HEK293 (cell line): ENCODE measurements around the gene FRRS1L.

ENCODE experiments used
- CTCF ChIA-PET: fragments of 350-600 bp; formaldehyde crosslinking; extraction: SDS; loops from one replicate; lab custom pipeline; 2021; ENCODE audit warnings: antibody characterized with exemption; lab: Yijun Ruan, JAX
- POLR2A ChIA-PET: fragments of 300-600 bp; formaldehyde crosslinking; extraction: SDS; loops from one replicate; lab custom pipeline; 2020; ENCODE audit warnings: antibody characterized with exemption, inconsistent platforms; lab: Yijun Ruan, JAX
- H3K27ac ChIP-seq: fragments of 200-500 bp; sonication (Bioruptor generic); 2 replicates; pipeline ENCODE4 v1.5.1; 2014; ENCODE audit warnings: low read depth, low read length, control low read depth, inconsistent platforms; ENCODE audit errors: extremely low read depth
- H3K36me3 ChIP-seq, 2 experiments: fragments of 200-500 bp in 1 of 2; sonication (Bioruptor generic) in 1 of 2; 1 replicate in 1 of 2; 2 replicates in 1 of 2; pipeline ENCODE4 v1.5.1; 2014 to 2017; ENCODE audit warnings: inconsistent platforms in 2 of 2, low read length in 2 of 2; ENCODE audit not compliant: control insufficient read depth in 2 of 2, insufficient read depth in 1 of 2
- H3K4me1 ChIP-seq: fragments of 200-500 bp; sonication (Bioruptor generic); 2 replicates; pipeline ENCODE4 v1.5.1; 2014; ENCODE audit warnings: mild to moderate bottlenecking, low read length, inconsistent platforms; ENCODE audit not compliant: control insufficient read depth, insufficient read depth
- H3K4me3 ChIP-seq: 2 replicates; pipeline ENCODE4 v1.5.1; 2011; ENCODE audit warnings: low read depth, mild to moderate bottlenecking, control low read depth, low read length, moderate library complexity
- H3K9me3 ChIP-seq: fragments of 200-500 bp; sonication (Bioruptor generic); 2 replicates; pipeline ENCODE4 v1.5.1; 2014; ENCODE audit warnings: low read depth, low read length, inconsistent platforms; ENCODE audit not compliant: control insufficient read depth, insufficient read depth
- BCL11A ChIP-seq: fragments of 450-650 bp; formaldehyde crosslinking; IDR thresholded peaks from 2 replicates; pipeline ENCODE4 v1.5.1; 2016; ENCODE audit warnings: low read depth, missing biosample characterization, missing genetic modification characterization
- ELK4 ChIP-seq: IDR thresholded peaks from 2 replicates; pipeline ENCODE4 v1.6.1; 2011; ENCODE audit warnings: mild to moderate bottlenecking, low read depth, low read length, borderline replicate concordance
- FEZF1 ChIP-seq: fragments of 450-650 bp; formaldehyde crosslinking; IDR thresholded peaks from 2 replicates; pipeline ENCODE4 v1.5.1; 2016; ENCODE audit warnings: missing biosample characterization, missing genetic modification characterization
- ZIC2 ChIP-seq: fragments of 450-650 bp; formaldehyde crosslinking; IDR thresholded peaks from 2 replicates; pipeline ENCODE4 v1.5.1; 2016; ENCODE audit warnings: missing biosample characterization, missing genetic modification characterization
- ZNF132 ChIP-seq: fragments of 450-650 bp; formaldehyde crosslinking; IDR thresholded peaks from 2 replicates; pipeline ENCODE4 v1.5.1; 2017; ENCODE audit warnings: missing biosample characterization, missing genetic modification characterization, borderline replicate concordance
- ZNF248 ChIP-seq: fragments of 450-650 bp; formaldehyde crosslinking; IDR thresholded peaks from 2 replicates; pipeline ENCODE4 v1.5.1; 2017; ENCODE audit warnings: missing biosample characterization, missing genetic modification characterization
- ZNF837 ChIP-seq: fragments of 450-650 bp; formaldehyde crosslinking; IDR thresholded peaks from 2 replicates; pipeline ENCODE4 v1.5.1; 2016; ENCODE audit warnings: missing biosample characterization, missing genetic modification characterization
- TF ChIP-seq, protein P1 (sequence below): fragments of 450-650 bp; formaldehyde crosslinking; IDR thresholded peaks from 2 replicates; pipeline ENCODE4 v1.5.1; 2016; ENCODE audit warnings: missing biosample characterization, missing genetic modification characterization
- TF ChIP-seq, protein P2 (sequence below): fragments of 450-650 bp; formaldehyde crosslinking; IDR thresholded peaks from 2 replicates; pipeline ENCODE4 v1.5.1; 2016; ENCODE audit warnings: missing biosample characterization, missing genetic modification characterization
- TF ChIP-seq, protein P3 (sequence below): fragments of 450-650 bp; formaldehyde crosslinking; IDR thresholded peaks from 2 replicates; pipeline ENCODE4; 2016; ENCODE audit warnings: missing biosample characterization, missing genetic modification characterization
- TF ChIP-seq, protein P4 (sequence below): fragments of 450-650 bp; formaldehyde crosslinking; conservative IDR thresholded peaks from 2 replicates; pipeline ENCODE4 v1.5.1; 2016; ENCODE audit warnings: low read depth, missing biosample characterization, missing genetic modification characterization
- TF ChIP-seq, protein P5 (sequence below): fragments of 450-650 bp; formaldehyde crosslinking; IDR thresholded peaks from 2 replicates; pipeline ENCODE4 v1.5.1; 2016; ENCODE audit warnings: missing biosample characterization, missing genetic modification characterization

Gene FRRS1L

DNA sequence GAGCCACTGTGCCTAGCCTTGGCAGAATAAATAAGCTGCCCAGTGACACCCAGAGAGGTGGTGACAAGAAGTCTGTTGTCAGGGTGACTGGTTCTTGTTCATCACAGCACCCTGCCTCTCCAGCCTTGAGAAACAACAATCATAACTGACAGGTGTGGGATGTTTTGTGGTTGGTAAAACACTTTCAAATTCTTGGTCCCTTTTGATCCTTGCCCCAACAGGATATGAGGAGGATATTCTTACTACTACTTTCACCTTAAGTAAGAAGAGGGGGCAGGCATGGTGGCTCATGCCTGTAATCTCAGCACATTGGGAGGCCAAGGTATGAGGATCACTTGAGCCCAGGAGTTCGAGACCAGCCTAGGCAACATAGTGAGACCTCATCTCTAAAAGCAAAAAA lies 14.2 kb upstream of the FRRS1L start (continued):
- TF ChIP-seq, protein P1, sequence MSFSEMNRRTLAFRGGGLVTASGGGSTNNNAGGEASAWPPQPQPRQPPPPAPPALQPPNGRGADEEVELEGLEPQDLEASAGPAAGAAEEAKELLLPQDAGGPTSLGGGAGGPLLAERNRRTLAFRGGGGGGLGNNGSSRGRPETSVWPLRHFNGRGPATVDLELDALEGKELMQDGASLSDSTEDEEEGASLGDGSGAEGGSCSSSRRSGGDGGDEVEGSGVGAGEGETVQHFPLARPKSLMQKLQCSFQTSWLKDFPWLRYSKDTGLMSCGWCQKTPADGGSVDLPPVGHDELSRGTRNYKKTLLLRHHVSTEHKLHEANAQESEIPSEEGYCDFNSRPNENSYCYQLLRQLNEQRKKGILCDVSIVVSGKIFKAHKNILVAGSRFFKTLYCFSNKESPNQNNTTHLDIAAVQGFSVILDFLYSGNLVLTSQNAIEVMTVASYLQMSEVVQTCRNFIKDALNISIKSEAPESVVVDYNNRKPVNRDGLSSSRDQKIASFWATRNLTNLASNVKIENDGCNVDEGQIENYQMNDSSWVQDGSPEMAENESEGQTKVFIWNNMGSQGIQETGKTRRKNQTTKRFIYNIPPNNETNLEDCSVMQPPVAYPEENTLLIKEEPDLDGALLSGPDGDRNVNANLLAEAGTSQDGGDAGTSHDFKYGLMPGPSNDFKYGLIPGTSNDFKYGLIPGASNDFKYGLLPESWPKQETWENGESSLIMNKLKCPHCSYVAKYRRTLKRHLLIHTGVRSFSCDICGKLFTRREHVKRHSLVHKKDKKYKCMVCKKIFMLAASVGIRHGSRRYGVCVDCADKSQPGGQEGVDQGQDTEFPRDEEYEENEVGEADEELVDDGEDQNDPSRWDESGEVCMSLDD = no peak
- TF ChIP-seq BCL11A (tag by site-specific recombination) = no peak
- TF ChIP-seq, protein P2, sequence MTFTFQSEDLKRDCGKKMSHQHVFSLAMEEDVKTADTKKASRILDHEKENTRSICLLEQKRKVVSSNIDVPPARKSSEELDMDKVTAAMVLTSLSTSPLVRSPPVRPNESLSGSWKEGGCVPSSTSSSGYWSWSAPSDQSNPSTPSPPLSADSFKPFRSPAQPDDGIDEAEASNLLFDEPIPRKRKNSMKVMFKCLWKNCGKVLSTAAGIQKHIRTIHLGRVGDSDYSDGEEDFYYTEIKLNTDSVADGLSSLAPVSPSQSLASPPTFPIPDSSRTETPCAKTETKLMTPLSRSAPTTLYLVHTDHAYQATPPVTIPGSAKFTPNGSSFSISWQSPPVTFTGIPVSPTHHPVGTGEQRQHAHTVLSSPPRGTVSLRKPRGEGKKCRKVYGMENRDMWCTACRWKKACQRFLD (tag by site-specific recombination) = no peak
- TF ChIP-seq, protein P3, sequence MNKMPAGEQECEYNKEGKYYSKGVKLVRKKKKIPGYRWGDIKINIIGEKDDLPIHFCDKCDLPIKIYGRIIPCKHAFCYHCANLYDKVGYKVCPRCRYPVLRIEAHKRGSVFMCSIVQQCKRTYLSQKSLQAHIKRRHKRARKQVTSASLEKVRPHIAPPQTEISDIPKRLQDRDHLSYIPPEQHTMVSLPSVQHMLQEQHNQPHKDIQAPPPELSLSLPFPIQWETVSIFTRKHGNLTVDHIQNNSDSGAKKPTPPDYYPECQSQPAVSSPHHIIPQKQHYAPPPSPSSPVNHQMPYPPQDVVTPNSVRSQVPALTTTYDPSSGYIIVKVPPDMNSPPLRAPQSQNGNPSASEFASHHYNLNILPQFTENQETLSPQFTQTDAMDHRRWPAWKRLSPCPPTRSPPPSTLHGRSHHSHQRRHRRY (tag by site-specific recombination) = no peak
- TF ChIP-seq ZNF132 (tag by site-specific recombination) = no peak
- TF ChIP-seq, protein P4, sequence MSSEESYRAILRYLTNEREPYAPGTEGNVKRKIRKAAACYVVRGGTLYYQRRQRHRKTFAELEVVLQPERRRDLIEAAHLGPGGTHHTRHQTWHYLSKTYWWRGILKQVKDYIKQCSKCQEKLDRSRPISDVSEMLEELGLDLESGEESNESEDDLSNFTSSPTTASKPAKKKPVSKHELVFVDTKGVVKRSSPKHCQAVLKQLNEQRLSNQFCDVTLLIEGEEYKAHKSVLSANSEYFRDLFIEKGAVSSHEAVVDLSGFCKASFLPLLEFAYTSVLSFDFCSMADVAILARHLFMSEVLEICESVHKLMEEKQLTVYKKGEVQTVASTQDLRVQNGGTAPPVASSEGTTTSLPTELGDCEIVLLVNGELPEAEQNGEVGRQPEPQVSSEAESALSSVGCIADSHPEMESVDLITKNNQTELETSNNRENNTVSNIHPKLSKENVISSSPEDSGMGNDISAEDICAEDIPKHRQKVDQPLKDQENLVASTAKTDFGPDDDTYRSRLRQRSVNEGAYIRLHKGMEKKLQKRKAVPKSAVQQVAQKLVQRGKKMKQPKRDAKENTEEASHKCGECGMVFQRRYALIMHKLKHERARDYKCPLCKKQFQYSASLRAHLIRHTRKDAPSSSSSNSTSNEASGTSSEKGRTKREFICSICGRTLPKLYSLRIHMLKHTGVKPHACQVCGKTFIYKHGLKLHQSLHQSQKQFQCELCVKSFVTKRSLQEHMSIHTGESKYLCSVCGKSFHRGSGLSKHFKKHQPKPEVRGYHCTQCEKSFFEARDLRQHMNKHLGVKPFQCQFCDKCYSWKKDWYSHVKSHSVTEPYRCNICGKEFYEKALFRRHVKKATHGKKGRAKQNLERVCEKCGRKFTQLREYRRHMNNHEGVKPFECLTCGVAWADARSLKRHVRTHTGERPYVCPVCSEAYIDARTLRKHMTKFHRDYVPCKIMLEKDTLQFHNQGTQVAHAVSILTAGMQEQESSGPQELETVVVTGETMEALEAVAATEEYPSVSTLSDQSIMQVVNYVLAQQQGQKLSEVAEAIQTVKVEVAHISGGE (tag by site-specific recombination) = no peak
- no peak for TF ChIP-seq FEZF1 (tag by site-specific recombination)
- no peak for TF ChIP-seq ZNF248 (tag by site-specific recombination)
- TF ChIP-seq ELK4 = no peak
- TF ChIP-seq ZNF837 (tag by site-specific recombination) = no peak

DNA sequence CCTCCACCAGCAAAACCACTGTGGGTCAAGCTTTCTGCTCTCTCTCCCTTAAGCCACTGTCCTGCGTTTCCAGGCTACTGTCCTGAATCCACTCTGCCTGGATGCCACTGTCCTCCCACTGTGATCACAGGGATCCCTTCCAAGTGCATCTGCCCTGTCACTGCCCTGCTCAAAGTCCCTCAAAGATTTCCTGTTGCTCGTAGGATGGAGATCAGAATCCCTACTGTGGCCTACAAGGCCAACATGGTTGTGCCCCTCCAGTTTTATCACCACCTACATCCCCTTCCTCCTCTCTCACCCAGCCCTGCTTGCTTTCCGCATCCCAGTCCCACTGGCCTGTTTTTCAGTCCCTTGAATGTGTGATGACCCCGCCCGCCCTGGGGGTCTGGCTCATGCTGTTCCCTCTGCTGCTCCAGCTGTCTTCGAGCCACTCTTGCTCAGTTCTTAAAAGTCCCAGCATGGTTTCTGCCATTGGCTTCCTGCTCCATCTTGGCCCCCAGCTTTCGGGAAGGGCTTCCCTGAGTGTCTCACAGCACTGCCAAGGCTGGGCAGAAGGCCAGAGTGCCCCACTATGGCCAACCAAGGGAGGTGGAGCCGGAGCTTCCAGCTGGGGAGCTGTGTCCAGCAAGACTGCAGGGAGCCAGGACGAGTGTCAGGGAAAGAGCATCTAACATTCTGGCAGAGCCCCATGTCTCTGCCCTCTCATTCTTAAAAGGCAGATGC lies 12.9 kb upstream of the FRRS1L start:
- no peaks in the 10 kb centered on the region for H3K9me3 ChIP-seq
- no peaks in the 10 kb centered on the region for H3K4me1 ChIP-seq
- no peak overlapping the region for H3K27ac ChIP-seq
- H3K36me3 ChIP-seq = no peaks in the 10 kb centered on the region
- POLR2A ChIA-PET = no interaction called here
- CTCF ChIA-PET = no interaction called here
- TF ChIP-seq ZIC2 (tag by site-specific recombination) = peak; percentile 55
- TF ChIP-seq, protein P5, sequence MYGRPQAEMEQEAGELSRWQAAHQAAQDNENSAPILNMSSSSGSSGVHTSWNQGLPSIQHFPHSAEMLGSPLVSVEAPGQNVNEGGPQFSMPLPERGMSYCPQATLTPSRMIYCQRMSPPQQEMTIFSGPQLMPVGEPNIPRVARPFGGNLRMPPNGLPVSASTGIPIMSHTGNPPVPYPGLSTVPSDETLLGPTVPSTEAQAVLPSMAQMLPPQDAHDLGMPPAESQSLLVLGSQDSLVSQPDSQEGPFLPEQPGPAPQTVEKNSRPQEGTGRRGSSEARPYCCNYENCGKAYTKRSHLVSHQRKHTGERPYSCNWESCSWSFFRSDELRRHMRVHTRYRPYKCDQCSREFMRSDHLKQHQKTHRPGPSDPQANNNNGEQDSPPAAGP = no peak
- H3K4me3 ChIP-seq = no peak overlapping the region
